ENCODE measurements around the gene MTREX.

DNA sequence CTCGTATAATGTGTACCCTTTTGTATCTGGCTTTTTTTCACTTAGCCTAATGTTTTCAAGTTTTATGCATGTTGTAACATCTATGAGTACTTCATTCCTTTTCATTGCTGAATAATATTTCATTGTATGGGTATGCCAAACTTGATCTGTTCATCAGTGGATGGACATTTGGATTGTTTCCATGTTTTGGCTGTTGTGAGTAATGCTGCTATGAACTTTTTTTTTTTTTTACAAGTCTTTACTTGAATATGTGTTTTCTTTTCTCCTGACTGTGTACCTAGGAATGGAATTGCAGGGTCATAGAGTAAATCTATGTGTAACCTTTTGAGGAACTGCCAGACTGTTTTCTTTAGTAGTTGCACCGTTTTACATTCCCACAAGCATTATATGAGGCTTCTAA is 52.4 kb downstream of the MTREX start:
- TF ChIP-seq, protein P1, sequence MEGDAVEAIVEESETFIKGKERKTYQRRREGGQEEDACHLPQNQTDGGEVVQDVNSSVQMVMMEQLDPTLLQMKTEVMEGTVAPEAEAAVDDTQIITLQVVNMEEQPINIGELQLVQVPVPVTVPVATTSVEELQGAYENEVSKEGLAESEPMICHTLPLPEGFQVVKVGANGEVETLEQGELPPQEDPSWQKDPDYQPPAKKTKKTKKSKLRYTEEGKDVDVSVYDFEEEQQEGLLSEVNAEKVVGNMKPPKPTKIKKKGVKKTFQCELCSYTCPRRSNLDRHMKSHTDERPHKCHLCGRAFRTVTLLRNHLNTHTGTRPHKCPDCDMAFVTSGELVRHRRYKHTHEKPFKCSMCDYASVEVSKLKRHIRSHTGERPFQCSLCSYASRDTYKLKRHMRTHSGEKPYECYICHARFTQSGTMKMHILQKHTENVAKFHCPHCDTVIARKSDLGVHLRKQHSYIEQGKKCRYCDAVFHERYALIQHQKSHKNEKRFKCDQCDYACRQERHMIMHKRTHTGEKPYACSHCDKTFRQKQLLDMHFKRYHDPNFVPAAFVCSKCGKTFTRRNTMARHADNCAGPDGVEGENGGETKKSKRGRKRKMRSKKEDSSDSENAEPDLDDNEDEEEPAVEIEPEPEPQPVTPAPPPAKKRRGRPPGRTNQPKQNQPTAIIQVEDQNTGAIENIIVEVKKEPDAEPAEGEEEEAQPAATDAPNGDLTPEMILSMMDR (IDR thresholded peaks at IDR 0.05), result no peak
- TF ChIP-seq POLR2A (IDR thresholded peaks at IDR 0.05; ENCODE audit: low read length) (no peak), ESRRA (IDR thresholded peaks at IDR 0.05; ENCODE audit: borderline replicate concordance, low read length) (no peak), PHF8 (IDR thresholded peaks at IDR 0.05; ENCODE audit: borderline replicate concordance, low read depth) (no peak), EP300 (IDR thresholded peaks at IDR 0.05) (no peak), EHF (CRISPR knock-in tag; IDR thresholded peaks at IDR 0.05) (no peak), CHD2 (IDR thresholded peaks at IDR 0.05; ENCODE audit: low read length, partially characterized antibody) (no peak), SMC3 (IDR thresholded peaks at IDR 0.05) (no peak), CEBPB (IDR thresholded peaks at IDR 0.05) (no peak), RFX5 (IDR thresholded peaks at IDR 0.05) (no peak), HOXB13 (CRISPR knock-in tag; IDR thresholded peaks at IDR 0.05; ENCODE audit: low read depth) (no peak), HDAC2 (IDR thresholded peaks at IDR 0.05) (no peak)
